ENCODE measurements around the gene ABCF1. TPM values are rescaled to one million over a fixed set of nuclear protein-coding genes. Genes with fewer than 3 reads are reported as not detected.

Gene ABCF1
- total and polyA plus RNA-seq, 4 donors = 20.4 to 33.9 (median 26.1) TPM

- no peak for TF ChIP-seq TAF1 (conservative IDR thresholded peaks at IDR 0.05)
- TF ChIP-seq JUND (IDR thresholded peaks at IDR 0.05) = no peak
- TF ChIP-seq, protein P1, sequence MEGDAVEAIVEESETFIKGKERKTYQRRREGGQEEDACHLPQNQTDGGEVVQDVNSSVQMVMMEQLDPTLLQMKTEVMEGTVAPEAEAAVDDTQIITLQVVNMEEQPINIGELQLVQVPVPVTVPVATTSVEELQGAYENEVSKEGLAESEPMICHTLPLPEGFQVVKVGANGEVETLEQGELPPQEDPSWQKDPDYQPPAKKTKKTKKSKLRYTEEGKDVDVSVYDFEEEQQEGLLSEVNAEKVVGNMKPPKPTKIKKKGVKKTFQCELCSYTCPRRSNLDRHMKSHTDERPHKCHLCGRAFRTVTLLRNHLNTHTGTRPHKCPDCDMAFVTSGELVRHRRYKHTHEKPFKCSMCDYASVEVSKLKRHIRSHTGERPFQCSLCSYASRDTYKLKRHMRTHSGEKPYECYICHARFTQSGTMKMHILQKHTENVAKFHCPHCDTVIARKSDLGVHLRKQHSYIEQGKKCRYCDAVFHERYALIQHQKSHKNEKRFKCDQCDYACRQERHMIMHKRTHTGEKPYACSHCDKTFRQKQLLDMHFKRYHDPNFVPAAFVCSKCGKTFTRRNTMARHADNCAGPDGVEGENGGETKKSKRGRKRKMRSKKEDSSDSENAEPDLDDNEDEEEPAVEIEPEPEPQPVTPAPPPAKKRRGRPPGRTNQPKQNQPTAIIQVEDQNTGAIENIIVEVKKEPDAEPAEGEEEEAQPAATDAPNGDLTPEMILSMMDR (IDR thresholded peaks at IDR 0.05; ENCODE audit: low read depth, low read length, missing input control) = no peak
- TF ChIP-seq HNF4A (conservative IDR thresholded peaks at IDR 0.05) = no peak
Observed at GRCh38 chr6:30578051-30578450, 6.8 kb downstream of the ABCF1 start (continued).

DNA sequence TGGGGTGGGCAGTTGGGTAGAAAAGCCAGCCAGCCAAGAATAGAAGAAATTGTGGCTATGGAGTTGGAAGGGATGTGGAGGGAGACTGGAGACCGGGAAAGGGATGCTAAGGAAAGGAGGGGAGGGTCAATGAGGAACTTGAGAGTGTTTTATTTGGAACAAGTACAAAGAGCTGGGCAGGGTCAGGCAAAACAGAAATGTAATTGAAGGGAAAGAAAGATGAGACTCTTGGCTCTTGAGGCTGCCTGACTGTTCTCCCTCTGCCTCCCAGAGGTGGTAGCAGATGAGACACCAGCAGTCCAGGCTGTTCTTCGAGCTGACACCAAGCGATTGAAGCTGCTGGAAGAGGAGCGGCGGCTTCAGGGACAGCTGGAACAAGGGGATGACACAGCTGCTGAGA lies 12.7 kb downstream of the ABCF1 start:
- no peak overlapping the region for H3K27ac ChIP-seq (ENCODE audit: low read depth in 1 of 2, low read length in 2 of 2)
- H3K4me3 ChIP-seq (ENCODE audit: low read depth in 1 of 3, low read length in 3 of 3) = no peak overlapping the region
- H3K27me3 ChIP-seq (ENCODE audit: control insufficient read depth in 4 of 4, insufficient read depth in 4 of 4, low read length in 3 of 4) = no peaks in the 10 kb centered on the region
- WGBS = 82% methylated on average over 5 of the region's 5 CpGs
- H3K36me3 ChIP-seq (ENCODE audit: control insufficient read depth in 4 of 4, insufficient read depth in 3 of 4, low read depth in 1 of 4, low read length in 3 of 4) = peaks cover 29 to 84% (median 64%) of the 10 kb centered on the region in 4 donors
- no peak for DNase-seq (ENCODE audit: low spot score)
- no peak overlapping the region for H3K9ac ChIP-seq (ENCODE audit: low read depth in 1 of 2, low read length in 2 of 2)
- no peaks in the 10 kb centered on the region for H3K4me1 ChIP-seq (ENCODE audit: control insufficient read depth in 4 of 4, insufficient read depth in 4 of 4, low read length in 3 of 4)
- TF ChIP-seq FOXA1 (IDR thresholded peaks at IDR 0.05) = no peak
- no peak for TF ChIP-seq GABPA (IDR thresholded peaks at IDR 0.05 in 1 of 2, conservative IDR thresholded peaks at IDR 0.05 in 1 of 2)
- TF ChIP-seq, protein P1 (IDR thresholded peaks at IDR 0.05; ENCODE audit: low read depth, low read length, missing input control) = no peak
- TF ChIP-seq RAD21 (IDR thresholded peaks at IDR 0.05) = no peak
- no peak for TF ChIP-seq EGR1 (IDR thresholded peaks at IDR 0.05; ENCODE audit: low read depth in 2 of 2)
- TF ChIP-seq MAX (IDR thresholded peaks at IDR 0.05) = no peak
- no peak for TF ChIP-seq JUND (IDR thresholded peaks at IDR 0.05)
- no peak for TF ChIP-seq NR2F2 (IDR thresholded peaks at IDR 0.05)
- TF ChIP-seq HNF4G (IDR thresholded peaks at IDR 0.05) = no peak
- TF ChIP-seq FOXA2 (IDR thresholded peaks at IDR 0.05) = no peak
- TF ChIP-seq YY1 (IDR thresholded peaks at IDR 0.05) = no peak
- H3K9me3 ChIP-seq (ENCODE audit: control insufficient read depth in 4 of 4, low read length in 3 of 4) = no peaks in the 10 kb centered on the region

DNA sequence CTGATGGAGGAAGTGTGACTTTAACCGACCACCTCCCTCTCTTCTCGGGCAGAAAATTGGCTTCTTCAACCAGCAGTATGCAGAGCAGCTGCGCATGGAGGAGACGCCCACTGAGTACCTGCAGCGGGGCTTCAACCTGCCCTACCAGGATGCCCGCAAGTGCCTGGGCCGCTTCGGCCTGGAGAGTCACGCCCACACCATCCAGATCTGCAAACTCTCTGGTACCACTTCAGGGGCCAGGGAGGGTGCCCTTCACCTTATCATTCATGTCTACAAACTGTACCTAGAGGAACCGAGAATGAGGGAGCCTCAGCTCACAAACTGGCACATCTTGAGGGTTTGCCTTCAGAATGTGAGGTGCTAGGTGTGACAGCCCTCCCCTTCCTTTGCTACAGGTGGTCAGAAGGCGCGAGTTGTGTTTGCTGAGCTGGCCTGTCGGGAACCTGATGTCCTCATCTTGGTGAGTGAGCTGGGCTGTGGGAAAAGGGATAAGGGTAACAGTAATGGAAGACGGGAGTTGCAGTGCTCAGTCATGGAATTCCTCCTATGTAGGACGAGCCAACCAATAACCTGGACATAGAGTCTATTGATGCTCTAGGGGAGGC lies 18.6 kb downstream of the ABCF1 start:
- no peak overlapping the region for H3K9ac ChIP-seq (ENCODE audit: low read depth in 1 of 2, low read length in 2 of 2)
- no peak overlapping the region for H3K4me3 ChIP-seq (ENCODE audit: low read depth in 1 of 3, low read length in 3 of 3)
- no peaks in the 10 kb centered on the region for H3K27me3 ChIP-seq (ENCODE audit: control insufficient read depth in 4 of 4, insufficient read depth in 4 of 4, low read length in 3 of 4)
- H3K9me3 ChIP-seq (ENCODE audit: control insufficient read depth in 4 of 4, low read length in 3 of 4) = no peaks in the 10 kb centered on the region
- peaks cover 15 to 64% (median 55%) of the 10 kb centered on the region in 4 donors for H3K36me3 ChIP-seq (ENCODE audit: control insufficient read depth in 4 of 4, insufficient read depth in 3 of 4, low read depth in 1 of 4, low read length in 3 of 4)
- no peaks in the 10 kb centered on the region for H3K4me1 ChIP-seq (ENCODE audit: control insufficient read depth in 4 of 4, insufficient read depth in 4 of 4, low read length in 3 of 4)
- no peak for DNase-seq (ENCODE audit: low spot score)
- TF ChIP-seq HNF4G (IDR thresholded peaks at IDR 0.05) = no peak
- no peak for TF ChIP-seq SP1 (IDR thresholded peaks at IDR 0.05)
- no peak for TF ChIP-seq EGR1 (IDR thresholded peaks at IDR 0.05; ENCODE audit: low read depth in 2 of 2)
- TF ChIP-seq NR2F2 (IDR thresholded peaks at IDR 0.05) = no peak
- TF ChIP-seq MAX (IDR thresholded peaks at IDR 0.05) = no peak
- TF ChIP-seq ZBTB33 (IDR thresholded peaks at IDR 0.05) = no peak
- TF ChIP-seq FOXA1 (IDR thresholded peaks at IDR 0.05) = no peak
- 94% methylated on average over 15 of the region's 15 CpGs for WGBS
- H3K27ac ChIP-seq (ENCODE audit: low read depth in 1 of 2, low read length in 2 of 2) = no peak overlapping the region

All from liver (tissue), 9 donors.